GM19025 (cell line): ENCODE measurements around the gene RAD51B.
"Not testable (repeated sequence)": the region's sequence is repeated elsewhere in the genome, so short reads cannot be mapped to it uniquely, and the experiment has no call there.

Experiments
- ATAC-seq: cut with Tn5 transposase; IDR thresholded peaks from one replicate; pipeline ENCODE4 v1.9.1; 2021; ENCODE audit warnings: mild to moderate bottlenecking, low read depth, moderate library complexity; ENCODE audit not compliant: unreplicated experiment

RAD51B gene

GRCh38 chr14:68160779-68161546, 341.4 kb downstream of the RAD51B start:
- ATAC-seq = no peak

- no peak for ATAC-seq
These were observed 343.3 kb downstream of the RAD51B start for GRCh38 chr14:68162887-68163286.

- no peak for ATAC-seq
These were observed 345.1 kb downstream of the RAD51B start for GRCh38 chr14:68164711-68165113.

- ATAC-seq = no peak
These were observed 345.8 kb downstream of the RAD51B start for GRCh38 chr14:68165274-68165843.

GRCh38 chr14:68166731-68167382, 347.3 kb downstream of the RAD51B start:
- no peak for ATAC-seq

GRCh38 chr14:68167383-68168087, 348.0 kb downstream of the RAD51B start:
- no peak for ATAC-seq

GRCh38 chr14:68168460-68169109, 349.0 kb downstream of the RAD51B start:
- ATAC-seq = no peak

- ATAC-seq = no peak
These were observed 352.6 kb downstream of the RAD51B start for GRCh38 chr14:68172216-68172615.

- ATAC-seq = no peak
These were observed 353.0 kb downstream of the RAD51B start for GRCh38 chr14:68172627-68173026.

- no peak for ATAC-seq
These were observed 353.8 kb downstream of the RAD51B start for GRCh38 chr14:68173227-68173972.

GRCh38 chr14:68174446-68174845, 354.9 kb downstream of the RAD51B start:
- ATAC-seq = no peak

GRCh38 chr14:68176687-68177086, 357.1 kb downstream of the RAD51B start:
- ATAC-seq = no peak

GRCh38 chr14:68177728-68178127, 358.1 kb downstream of the RAD51B start:
- no peak for ATAC-seq

GRCh38 chr14:68178282-68178681, 358.7 kb downstream of the RAD51B start:
- ATAC-seq = no peak

GRCh38 chr14:68181519-68182326, 362.1 kb downstream of the RAD51B start:
- ATAC-seq = no peak

GRCh38 chr14:68182492-68182891, 362.9 kb downstream of the RAD51B start:
- peak; percentile 56 for ATAC-seq

- not testable (repeated sequence) for ATAC-seq
These were observed 367.1 kb downstream of the RAD51B start for GRCh38 chr14:68186500-68187276.

- no peak for ATAC-seq
These were observed 368.6 kb downstream of the RAD51B start for GRCh38 chr14:68188174-68188573.
